ENCODE measurements around the gene AGGF1.

DNA sequence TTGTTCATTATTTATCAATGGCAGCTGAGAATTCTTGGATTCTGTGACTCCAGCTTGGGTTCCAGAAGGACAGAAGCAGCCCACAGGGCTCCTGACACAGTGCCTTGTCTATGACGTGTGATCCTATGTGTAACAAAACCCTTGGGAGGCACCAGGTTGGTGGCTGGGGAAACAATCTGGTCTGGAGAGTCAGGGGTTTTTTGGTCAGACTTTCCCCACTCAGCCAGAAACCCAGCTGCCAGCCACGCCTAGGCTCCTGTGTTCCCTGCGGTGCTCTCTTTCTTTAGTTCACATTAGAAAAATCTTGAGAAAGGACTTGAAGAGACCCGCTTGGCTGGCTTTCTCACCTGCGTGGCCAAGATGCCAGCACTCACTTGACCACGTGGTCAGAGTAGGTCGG, 72.3 kb downstream of the AGGF1 start:
- TF ChIP-seq, protein P1, sequence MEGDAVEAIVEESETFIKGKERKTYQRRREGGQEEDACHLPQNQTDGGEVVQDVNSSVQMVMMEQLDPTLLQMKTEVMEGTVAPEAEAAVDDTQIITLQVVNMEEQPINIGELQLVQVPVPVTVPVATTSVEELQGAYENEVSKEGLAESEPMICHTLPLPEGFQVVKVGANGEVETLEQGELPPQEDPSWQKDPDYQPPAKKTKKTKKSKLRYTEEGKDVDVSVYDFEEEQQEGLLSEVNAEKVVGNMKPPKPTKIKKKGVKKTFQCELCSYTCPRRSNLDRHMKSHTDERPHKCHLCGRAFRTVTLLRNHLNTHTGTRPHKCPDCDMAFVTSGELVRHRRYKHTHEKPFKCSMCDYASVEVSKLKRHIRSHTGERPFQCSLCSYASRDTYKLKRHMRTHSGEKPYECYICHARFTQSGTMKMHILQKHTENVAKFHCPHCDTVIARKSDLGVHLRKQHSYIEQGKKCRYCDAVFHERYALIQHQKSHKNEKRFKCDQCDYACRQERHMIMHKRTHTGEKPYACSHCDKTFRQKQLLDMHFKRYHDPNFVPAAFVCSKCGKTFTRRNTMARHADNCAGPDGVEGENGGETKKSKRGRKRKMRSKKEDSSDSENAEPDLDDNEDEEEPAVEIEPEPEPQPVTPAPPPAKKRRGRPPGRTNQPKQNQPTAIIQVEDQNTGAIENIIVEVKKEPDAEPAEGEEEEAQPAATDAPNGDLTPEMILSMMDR (IDR thresholded peaks at IDR 0.05; ENCODE audit: low read depth, low read length), result no peak
- no peak for TF ChIP-seq EZH2phosphoT487 (IDR thresholded peaks at IDR 0.05; ENCODE audit: low read depth)
